Panc1 (cell line): Measurements from ENCODE around the gene FHL5. TPM values are rescaled to one million over a fixed set of nuclear protein-coding genes. Genes with fewer than 3 reads are reported as not detected.

Source experiments
- ATAC-seq: fragments of 200-7000 bp; cut with Tn5 transposase; 2 replicates; pipeline ENCODE4 v1.9.1; 2020; ENCODE audit warnings: mild to moderate bottlenecking, moderate library complexity
- BruUV-seq: library from RNA; stranded (reverse); fragments of 400-500 nt; replicated peaks from 2 replicates; lab custom pipeline; 2021; lab: Mats Ljungman, UMichigan
- CTCF ChIA-PET: fragments of 300-600 bp; sonication (Branson Sonifier 250); formaldehyde crosslinking; loops from one replicate; lab custom pipeline; 2022; ENCODE audit warnings: antibody characterized with exemption; lab: Charles Lee
- POLR2A ChIA-PET: fragments of 300-600 bp; sonication (Branson Sonifier 250); formaldehyde crosslinking; loops from one replicate; lab custom pipeline; 2022; ENCODE audit warnings: antibody characterized with exemption; lab: Charles Lee
- DNase-seq: peaks from one replicate; pipeline ENCODE4 v3.0.0-alpha.2; 2010; ENCODE audit warnings: low read depth, low spot score
- H3K27ac ChIP-seq: 2 replicates; pipeline ENCODE4 v1.5.1; 2011; ENCODE audit warnings: mild to moderate bottlenecking, low read length, inconsistent platforms
- H3K27me3 ChIP-seq: fragments of 200-500 bp; sonication (Bioruptor generic); 2 replicates; pipeline ENCODE4 v1.6.0; 2014; ENCODE audit warnings: low read length, inconsistent platforms; ENCODE audit not compliant: control insufficient read depth, insufficient read depth
- H3K36me3 ChIP-seq: fragments of 200-500 bp; sonication (Bioruptor generic); 2 replicates; pipeline ENCODE4 v1.5.1; 2014; ENCODE audit warnings: inconsistent platforms, mild to moderate bottlenecking, low read length, moderate library complexity; ENCODE audit not compliant: control insufficient read depth, insufficient read depth
- H3K4me1 ChIP-seq: 2 replicates; pipeline ENCODE4 v1.5.1; 2011; ENCODE audit warnings: inconsistent platforms, mild to moderate bottlenecking, low read length, moderate library complexity; ENCODE audit not compliant: control insufficient read depth, insufficient read depth
- H3K4me3 ChIP-seq, 2 experiments: 2 replicates each; pipeline ENCODE4 v1.5.1; 2011 to 2012; ENCODE audit warnings: low read depth in 2 of 2, low read length in 2 of 2, mild to moderate bottlenecking in 2 of 2, inconsistent platforms in 1 of 2, moderate library complexity in 1 of 2
- H3K9me3 ChIP-seq: fragments of 200-500 bp; sonication (Bioruptor generic); 2 replicates; pipeline ENCODE4 v1.5.1; 2014; ENCODE audit warnings: low read depth, mild to moderate bottlenecking, inconsistent platforms, low read length, moderate library complexity; ENCODE audit not compliant: control insufficient read depth, insufficient read depth
- POLR2AphosphoS5 ChIP-seq: IDR thresholded peaks from 2 replicates; pipeline ENCODE4 v1.6.1; 2012; ENCODE audit warnings: mild to moderate bottlenecking, low read depth, low read length, moderate library complexity
- SIN3A ChIP-seq: IDR thresholded peaks from 2 replicates; pipeline ENCODE4 v1.6.1; 2012; ENCODE audit warnings: low read depth, mild to moderate bottlenecking, low read length, moderate library complexity, borderline replicate concordance; ENCODE audit not compliant: insufficient read depth
- TCF7L2 ChIP-seq: IDR thresholded peaks from 2 replicates; pipeline ENCODE4 v1.6.1; 2011; ENCODE audit warnings: mild to moderate bottlenecking, low read depth, low read length, inconsistent platforms
- in situ Hi-C: cut with HindIII; loops from 2 replicates; pipeline ENCODE4 v1.10.0; 2016; ENCODE audit warnings: low sequenced_read_pairs, low pct_unique_long_range_greater_than_20kb
- intact Hi-C: fragments of 100-400 bp; cut with micrococcal nuclease; formaldehyde crosslinking; loops from one replicate; pipeline ENCODE4 v1.10.0; 2022; ENCODE audit not compliant: unreplicated experiment
- total RNA-seq: library from RNA; stranded (reverse); gene quantifications from one replicate; pipeline ENCODE4 v1.2.1, GENCODE V29; 2021; ENCODE audit not compliant: unreplicated experiment
- TF ChIP-seq, protein P1 (sequence below): fragments of 450-650 bp; IDR thresholded peaks from 2 replicates; pipeline ENCODE4 v1.5.1; 2017; ENCODE audit warnings: mild to moderate bottlenecking
- TF ChIP-seq, protein P2 (sequence below), 2 experiments: IDR thresholded peaks; 2 replicates each; pipeline ENCODE4 v1.6.1; 2011 to 2012; ENCODE audit warnings: low read depth in 2 of 2, control low read depth in 1 of 2, low read length in 1 of 2, mild to moderate bottlenecking in 1 of 2, moderate library complexity in 1 of 2; ENCODE audit not compliant: insufficient read depth in 1 of 2

FHL5 gene
- total RNA-seq, 1 experiment from 2014 or later = not detected

DNA sequence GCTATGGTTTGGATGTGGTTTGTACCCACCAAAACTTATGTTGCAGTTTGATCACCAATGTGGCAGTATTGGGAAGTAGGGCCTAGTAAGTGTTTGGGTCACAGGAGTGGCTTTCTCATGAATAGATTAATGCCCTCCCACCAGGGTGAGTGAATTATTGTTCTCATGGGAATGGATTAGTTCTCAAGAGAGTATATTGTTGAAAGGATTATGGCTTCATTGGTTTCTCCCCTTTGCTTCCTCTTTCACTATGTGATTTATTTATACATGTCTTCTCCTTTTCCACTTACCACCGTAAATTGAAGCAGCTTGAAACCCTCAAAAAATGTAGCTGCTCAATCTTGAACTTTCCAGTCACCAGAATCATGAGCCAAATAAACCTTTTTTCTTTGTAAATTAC lies 30.5 kb upstream of the FHL5 start:
- Histone ChIP-seq H3K4me3 (no peak overlapping the region), H3K36me3 (peaks cover 8% of the 10 kb centered on the region), H3K27ac (no peak overlapping the region), H3K4me1 (no peaks in the 10 kb centered on the region), H3K27me3 (no peaks in the 10 kb centered on the region), H3K9me3 (no peaks in the 10 kb centered on the region)
- no TSS peak for BruUV-seq
- in situ Hi-C loops = no loop called here
- DNase-seq (no peak), ATAC-seq (no peak)
- POLR2A ChIA-PET = no interaction called here
- no peak for TF ChIP-seq SIN3A
- no peak for TF ChIP-seq POLR2AphosphoS5
- TF ChIP-seq TCF7L2 = no peak
- TF ChIP-seq, protein P1, sequence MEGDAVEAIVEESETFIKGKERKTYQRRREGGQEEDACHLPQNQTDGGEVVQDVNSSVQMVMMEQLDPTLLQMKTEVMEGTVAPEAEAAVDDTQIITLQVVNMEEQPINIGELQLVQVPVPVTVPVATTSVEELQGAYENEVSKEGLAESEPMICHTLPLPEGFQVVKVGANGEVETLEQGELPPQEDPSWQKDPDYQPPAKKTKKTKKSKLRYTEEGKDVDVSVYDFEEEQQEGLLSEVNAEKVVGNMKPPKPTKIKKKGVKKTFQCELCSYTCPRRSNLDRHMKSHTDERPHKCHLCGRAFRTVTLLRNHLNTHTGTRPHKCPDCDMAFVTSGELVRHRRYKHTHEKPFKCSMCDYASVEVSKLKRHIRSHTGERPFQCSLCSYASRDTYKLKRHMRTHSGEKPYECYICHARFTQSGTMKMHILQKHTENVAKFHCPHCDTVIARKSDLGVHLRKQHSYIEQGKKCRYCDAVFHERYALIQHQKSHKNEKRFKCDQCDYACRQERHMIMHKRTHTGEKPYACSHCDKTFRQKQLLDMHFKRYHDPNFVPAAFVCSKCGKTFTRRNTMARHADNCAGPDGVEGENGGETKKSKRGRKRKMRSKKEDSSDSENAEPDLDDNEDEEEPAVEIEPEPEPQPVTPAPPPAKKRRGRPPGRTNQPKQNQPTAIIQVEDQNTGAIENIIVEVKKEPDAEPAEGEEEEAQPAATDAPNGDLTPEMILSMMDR = no peak
- intact Hi-C loops = no loop called here
- CTCF ChIA-PET = no interaction called here

DNA sequence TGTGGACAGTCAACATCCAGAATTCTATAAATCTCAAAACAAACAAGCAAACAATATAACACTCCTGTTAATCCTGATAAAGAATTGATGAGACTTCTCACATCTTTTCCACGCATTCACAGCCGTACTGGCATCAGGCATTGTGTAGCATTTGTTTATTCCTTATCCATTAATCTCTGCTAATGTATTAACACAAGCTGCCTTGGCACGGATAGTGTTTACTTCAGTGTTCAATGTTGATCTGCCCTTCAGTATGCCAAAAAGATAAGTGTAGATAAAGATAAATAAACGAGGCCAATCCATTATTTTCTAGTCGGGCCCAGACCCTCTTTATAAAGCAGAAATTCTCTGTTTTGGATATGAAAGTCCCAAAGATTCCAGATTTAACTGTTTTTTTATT lies 25.2 kb upstream of the FHL5 start:
- CTCF ChIA-PET = no interaction called here
- H3K4me3 ChIP-seq = no peak overlapping the region
- POLR2A ChIA-PET = no interaction called here
- no TSS peak for BruUV-seq
- no peaks in the 10 kb centered on the region for H3K27me3 ChIP-seq
- in situ Hi-C loops = no loop called here
- intact Hi-C loops = no loop called here
- DNase-seq (no peak), ATAC-seq (no peak)
- H3K27ac ChIP-seq = no peak overlapping the region
- H3K36me3 ChIP-seq = peaks cover 9% of the 10 kb centered on the region; the same call in 1 of the 2 replicates
- TF ChIP-seq, protein P2, sequence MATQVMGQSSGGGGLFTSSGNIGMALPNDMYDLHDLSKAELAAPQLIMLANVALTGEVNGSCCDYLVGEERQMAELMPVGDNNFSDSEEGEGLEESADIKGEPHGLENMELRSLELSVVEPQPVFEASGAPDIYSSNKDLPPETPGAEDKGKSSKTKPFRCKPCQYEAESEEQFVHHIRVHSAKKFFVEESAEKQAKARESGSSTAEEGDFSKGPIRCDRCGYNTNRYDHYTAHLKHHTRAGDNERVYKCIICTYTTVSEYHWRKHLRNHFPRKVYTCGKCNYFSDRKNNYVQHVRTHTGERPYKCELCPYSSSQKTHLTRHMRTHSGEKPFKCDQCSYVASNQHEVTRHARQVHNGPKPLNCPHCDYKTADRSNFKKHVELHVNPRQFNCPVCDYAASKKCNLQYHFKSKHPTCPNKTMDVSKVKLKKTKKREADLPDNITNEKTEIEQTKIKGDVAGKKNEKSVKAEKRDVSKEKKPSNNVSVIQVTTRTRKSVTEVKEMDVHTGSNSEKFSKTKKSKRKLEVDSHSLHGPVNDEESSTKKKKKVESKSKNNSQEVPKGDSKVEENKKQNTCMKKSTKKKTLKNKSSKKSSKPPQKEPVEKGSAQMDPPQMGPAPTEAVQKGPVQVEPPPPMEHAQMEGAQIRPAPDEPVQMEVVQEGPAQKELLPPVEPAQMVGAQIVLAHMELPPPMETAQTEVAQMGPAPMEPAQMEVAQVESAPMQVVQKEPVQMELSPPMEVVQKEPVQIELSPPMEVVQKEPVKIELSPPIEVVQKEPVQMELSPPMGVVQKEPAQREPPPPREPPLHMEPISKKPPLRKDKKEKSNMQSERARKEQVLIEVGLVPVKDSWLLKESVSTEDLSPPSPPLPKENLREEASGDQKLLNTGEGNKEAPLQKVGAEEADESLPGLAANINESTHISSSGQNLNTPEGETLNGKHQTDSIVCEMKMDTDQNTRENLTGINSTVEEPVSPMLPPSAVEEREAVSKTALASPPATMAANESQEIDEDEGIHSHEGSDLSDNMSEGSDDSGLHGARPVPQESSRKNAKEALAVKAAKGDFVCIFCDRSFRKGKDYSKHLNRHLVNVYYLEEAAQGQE (IDR thresholded peaks at IDR 0.05; ENCODE audit: insufficient read depth in 1 of 2, low read depth in 2 of 2, low read length in 1 of 2) = no peak
- TF ChIP-seq POLR2AphosphoS5 (no peak), TCF7L2 (no peak), SIN3A (no peak)
- TF ChIP-seq, protein P1 = no peak
- H3K9me3 ChIP-seq = no peaks in the 10 kb centered on the region
- no peaks in the 10 kb centered on the region for H3K4me1 ChIP-seq
